Bladder microvascular endothelial cell (primary cell): Measurements from ENCODE around the gene EIF3J. TPM values are rescaled to one million over a fixed set of nuclear protein-coding genes. Genes with fewer than 3 reads are reported as not detected.

Experiments
- total RNA-seq: library from RNA; depleted of rRNA; stranded (reverse); fragments of >200 nt; gene quantifications from 2 replicates; pipeline ENCODE4 v1.2.3, GENCODE V29; 2014

EIF3J gene
- total RNA-seq, result 32.2 and 67.7 TPM in 2 replicates

GRCh38 chr15:44536962-44537734 is at the start of gene EIF3J:
Gene EIF3J (plus strand): TSS chr15:44537147. CDS start chr15:44537195, 48 bp downstream.

Other genes starting within 250 kb of the EIF3J start
- gene GOLM2, start 248.4 kb upstream of the EIF3J start, total RNA-seq, result 39.8 and 64.9 TPM in 2 replicates
- 50.0 and 112 TPM in 2 replicates for gene CTDSPL2, start 109.5 kb upstream of the EIF3J start, total RNA-seq
- 24.6 and 63.8 TPM in 2 replicates for gene SPG11, start 126.5 kb downstream of the EIF3J start, total RNA-seq
- 0.06 and 0.16 TPM in 2 replicates for gene PATL2, start 174.2 kb downstream of the EIF3J start, total RNA-seq
- 2,993 and 3,532 TPM in 2 replicates for gene B2M, start 174.4 kb downstream of the EIF3J start, total RNA-seq
- 9.4 and 13.7 TPM in 2 replicates for gene TRIM69, start 199.4 kb downstream of the EIF3J start, total RNA-seq